ENCODE results near the gene SLC37A3.

GRCh38 chr7:140416560-140416959 is 18.2 kb upstream of the SLC37A3 start:
- TF ChIP-seq CTCF (IDR thresholded peaks at IDR 0.05) (no peak), POLR2A (IDR thresholded peaks at IDR 0.05) (no peak)

Measured in heart left ventricle (tissue), 13 donors.